A549 (cell line): ENCODE data around the gene HAPLN2.

ENCODE experiments used
- CEBPB ChIP-seq, 2 experiments: fragments of >200 bp in 1 of 2; sonication (Bioruptor Twin) in 1 of 2; formaldehyde crosslinking in 1 of 2; IDR thresholded peaks; 2 replicates each; pipeline ENCODE4 v1.6.1; 2012 to 2016
- EP300 ChIP-seq, 2 experiments: fragments of >200 bp; sonication (Bioruptor Twin); formaldehyde crosslinking; IDR thresholded peaks; 2 replicates in 1 of 2; 3 replicates in 1 of 2; pipeline ENCODE4 v1.6.1; 2016 to 2017
- PBX3 ChIP-seq: IDR thresholded peaks from 2 replicates; pipeline ENCODE4 v1.6.1; 2012
- ZFP36 ChIP-seq: fragments of 450-650 bp; IDR thresholded peaks from 2 replicates; pipeline ENCODE4 v1.6.1; 2014; ENCODE audit warnings: borderline replicate concordance; ENCODE audit not compliant: partially characterized antibody

GRCh38 chr1:156625436-156626078, 6.3 kb downstream of the HAPLN2 start:
- TF ChIP-seq EP300 (IDR thresholded peaks at IDR 0.05) (no peak), ZFP36 (no peak), CEBPB (IDR thresholded peaks at IDR 0.05) (no peak), PBX3 (no peak)
